Stimulated activated CD8-positive, alpha-beta memory T cell treated with anti-CD3 and anti-CD28 coated beads, Interleukin-2, amount 100 ng/mL, for 1 hour (primary cell): ENCODE data around the gene MLC1.
A peak's percentile ranks its signal among the peaks of the same experiment; 100 is the strongest.

Experiments used
- DNase-seq, 2 donors: peaks; one replicate each; pipeline ENCODE4 v3.0.0-alpha.2; 2020; ENCODE audit warnings: low read depth in 2 of 2

MLC1 gene

GRCh38 chr22:50035976-50036724 is 49.1 kb downstream of the MLC1 start:
- DNase-seq, result no peak

GRCh38 chr22:50035131-50035881 is 49.9 kb downstream of the MLC1 start:
- no peak for DNase-seq

- DNase-seq, result no peak
These were observed 50.8 kb downstream of the MLC1 start for GRCh38 chr22:50034126-50035081.

GRCh38 chr22:50032941-50033601 is 52.2 kb downstream of the MLC1 start:
- no peak for DNase-seq

- no peak for DNase-seq
These were observed 52.9 kb downstream of the MLC1 start for GRCh38 chr22:50032109-50032871.

- no peak for DNase-seq
These were observed 53.8 kb downstream of the MLC1 start for GRCh38 chr22:50031189-50032091.

- peak; percentile 58 to 67 for DNase-seq
These were observed 54.7 kb downstream of the MLC1 start for GRCh38 chr22:50030297-50031188.

- peak in 1 of 2 donors; percentile 9 for DNase-seq
These were observed 57.3 kb downstream of the MLC1 start for GRCh38 chr22:50027639-50028537.

GRCh38 chr22:50025993-50026392 is 59.2 kb downstream of the MLC1 start:
- DNase-seq, result no peak

GRCh38 chr22:50022171-50022819 is 62.9 kb downstream of the MLC1 start:
- no peak for DNase-seq

GRCh38 chr22:50020606-50021005 is 64.6 kb downstream of the MLC1 start:
- DNase-seq, result no peak

GRCh38 chr22:50019316-50019715 is 65.9 kb downstream of the MLC1 start:
- DNase-seq, result no peak

- DNase-seq, result no peak
These were observed 66.5 kb downstream of the MLC1 start for GRCh38 chr22:50018608-50019285.

- DNase-seq, result no peak
These were observed 67.5 kb downstream of the MLC1 start for GRCh38 chr22:50017701-50018224.

GRCh38 chr22:50016988-50017700 is 68.1 kb downstream of the MLC1 start:
- no peak for DNase-seq
